ENCODE data around the gene LSM12. TPM values are rescaled to one million over a fixed set of nuclear protein-coding genes. Genes with fewer than 3 reads are reported as not detected.

LSM12 gene
- total and polyA plus RNA-seq, 2 of the 8 experiments (the other 6 are each of a cell fraction or from before 2014, with no cell fraction given), result 69.8 to 142 TPM

- H2BK12ac ChIP-seq (ENCODE audit: low read depth, low read length), result peak overlapping the region; percentile 50; the same call in 1 of the 2 replicates
- no peak overlapping the region for H3K14ac ChIP-seq (ENCODE audit: insufficient read length)
- no peak overlapping the region for H4K91ac ChIP-seq (replicated peaks; ENCODE audit: insufficient read length, low read length)
- no peak overlapping the region for H3K27ac ChIP-seq (ENCODE audit: low read depth, low read length)
- H3K27me3 ChIP-seq (replicated peaks in 1 of 4; ENCODE audit: control insufficient read depth in 3 of 4, extremely low read depth in 1 of 4, insufficient read depth in 3 of 4, low read length in 3 of 4), result no peaks in the 10 kb centered on the region; a peak in 1 of 7 replicates
- no peak overlapping the region for H4K5ac ChIP-seq (ENCODE audit: insufficient read length, low read depth, low read length)
- H2BK20ac ChIP-seq (ENCODE audit: low read length), result no peak overlapping the region
- TF ChIP-seq SAP30 (IDR thresholded peaks at IDR 0.05; ENCODE audit: insufficient read depth, insufficient replicate concordance, low read length) (peak; percentile 10), BACH1 (IDR thresholded peaks at IDR 0.05; ENCODE audit: low read length) (no peak), RBBP5 (IDR thresholded peaks at IDR 0.05; ENCODE audit: borderline replicate concordance, low read depth, low read length) (no peak)
- no peak overlapping the region for H2BK120ac ChIP-seq (replicated peaks; ENCODE audit: low read depth, low read length)
- peak overlapping the region; percentile 52 to 85 for H3K4me2 ChIP-seq (ENCODE audit: insufficient read depth in 1 of 2, low read depth in 2 of 2, low read length in 2 of 2)
- peaks cover 0 to 46% of the 10 kb centered on the region in 2 experiments; a peak in 2 of 4 replicates for H3K79me2 ChIP-seq (ENCODE audit: control insufficient read depth in 1 of 2, insufficient read depth in 2 of 2, low read length in 2 of 2)
- CTCF ChIA-PET (ENCODE audit: partially characterized antibody), result interaction anchor here (0.8 to 34.4 kb wide), 5 partner anchors 4 to 232 kb away, joined by 3 to 638 read pairs (median 4); partner anchors contain the start of gene HDAC5
- peaks cover 0 to 30% (median 26%) of the 10 kb centered on the region in 4 experiments; a peak in 6 of 7 replicates for H3K4me1 ChIP-seq (replicated peaks in 1 of 4; ENCODE audit: control insufficient read depth in 3 of 4, insufficient read depth in 4 of 4, low read length in 3 of 4)
- no peak overlapping the region for H3K23ac ChIP-seq (ENCODE audit: insufficient read length)
- POLR2A ChIA-PET (ENCODE audit: partially characterized antibody), result interaction anchor here (1.3 to 3.4 kb wide), 5 partner anchors 13 to 45 kb away, joined by 3 to 24 read pairs (median 6); partner anchors contain the start of genes HDAC5 and LSM12
- peaks cover 0 to 2% (median 0%) of the 10 kb centered on the region in 4 experiments; a peak in 3 of 8 replicates for H3K36me3 ChIP-seq (ENCODE audit: control insufficient read depth in 2 of 4, insufficient read depth in 4 of 4, low read length in 3 of 4)
- peak overlapping the region; percentile 71 for H3K4ac ChIP-seq (replicated peaks; ENCODE audit: insufficient read length, low read depth, low read length)
- no peak overlapping the region for H2AK5ac ChIP-seq (ENCODE audit: low read depth, low read length)
- H4K8ac ChIP-seq (ENCODE audit: extremely low read depth, insufficient read depth, low read length), result no peak overlapping the region
- peak overlapping the region; percentile 78; the same call in 1 of the 2 replicates for H2BK5ac ChIP-seq (ENCODE audit: low read depth, low read length)
- no peak overlapping the region for H3K9ac ChIP-seq (replicated peaks in 1 of 4; ENCODE audit: extremely low read depth in 1 of 4, low read depth in 3 of 4, low read length in 3 of 4)
- no peak for DNase-seq (ENCODE audit: low read depth in 1 of 2, low spot score in 2 of 2)
- no peak for FAIRE-seq
- 0 out of 2 replicates have a peak overlapping the region, but pooled peaks have one; percentile 48 for H3K18ac ChIP-seq (ENCODE audit: extremely low read depth, low read length)
- H3K23me2 ChIP-seq (ENCODE audit: low read depth, low read length), result no peaks in the 10 kb centered on the region; the same call in 1 of the 2 replicates
- H2AFZ ChIP-seq (ENCODE audit: low read length), result no peak overlapping the region
- peak overlapping the region; percentile 72; the same call in 1 of the 2 replicates for H2BK15ac ChIP-seq (ENCODE audit: low read length)
- H4K20me1 ChIP-seq (replicated peaks in 1 of 2; ENCODE audit: control insufficient read depth in 1 of 2, insufficient read depth in 2 of 2, low read length in 2 of 2), result peaks cover 10 to 21% of the 10 kb centered on the region in 2 experiments
- no peaks in the 10 kb centered on the region for H3K9me3 ChIP-seq (ENCODE audit: insufficient read depth in 2 of 2, low read depth in 1 of 2, low read length in 1 of 2)
- peaks cover 31% of the 10 kb centered on the region for H3K79me1 ChIP-seq (ENCODE audit: low read depth, low read length)
- no peak overlapping the region for H3K56ac ChIP-seq (replicated peaks; ENCODE audit: insufficient read length, low read depth, low read length)
- H3K4me3 ChIP-seq (ENCODE audit: extremely low read depth in 1 of 4, insufficient read depth in 2 of 4, low read depth in 3 of 4, low read length in 4 of 4), result peak overlapping the region in 1 of 4 experiments; percentile 45; a peak in 2 of 8 replicates
- 92% methylated on average over 8 of the region's 10 CpGs; no CpG with 5 or more reads in 1 of the 2 experiments for whole genome bisulfite sequencing, 2 experiments (ENCODE audit: extremely low coverage in 1 of 2, insufficient coverage in 1 of 2, insufficient read length in 1 of 2, insufficient replicate concordance in 2 of 2, low coverage in 1 of 2, low lambda C conversion rate in 2 of 2, missing lambda C conversion rate in 1 of 2)
Measured at GRCh38 chr17:44110011-44110686, 43.7 kb upstream of the LSM12 start.

Data from H1 (cell line).